WTC11 (cell line): ENCODE measurements around the gene ZDHHC11B.
"Not testable (repeated sequence)": the region's sequence is repeated elsewhere in the genome, so short reads cannot be mapped to it uniquely, and the experiment has no call there.

Source experiments
- E2F4 ChIP-seq: sonication (generic); formaldehyde crosslinking; IDR thresholded peaks from 2 replicates; pipeline ENCODE4 v1.8.1; 2022; ENCODE audit warnings: low read depth, mild to moderate bottlenecking, moderate library complexity, missing genetic modification reagents, borderline replicate concordance
- MAX ChIP-seq: sonication (generic); formaldehyde crosslinking; IDR thresholded peaks from 2 replicates; pipeline ENCODE4 v1.8.0; 2022; ENCODE audit warnings: mild to moderate bottlenecking, missing genetic modification reagents

- TF ChIP-seq MAX, E2F4 (CRISPR knock-in tag): not testable (repeated sequence)
Observed at GRCh38 chr5:745272-746142, 39.0 kb downstream of the ZDHHC11B start.
